ENCODE results near the gene MUC5B.

MUC5B gene

GRCh38 chr11:1271002-1271401, 48.1 kb downstream of the MUC5B start:
- no peaks in the 10 kb centered on the region for H3K36me3 ChIP-seq (ENCODE audit: control insufficient read depth, insufficient read depth, low read length)

DNA sequence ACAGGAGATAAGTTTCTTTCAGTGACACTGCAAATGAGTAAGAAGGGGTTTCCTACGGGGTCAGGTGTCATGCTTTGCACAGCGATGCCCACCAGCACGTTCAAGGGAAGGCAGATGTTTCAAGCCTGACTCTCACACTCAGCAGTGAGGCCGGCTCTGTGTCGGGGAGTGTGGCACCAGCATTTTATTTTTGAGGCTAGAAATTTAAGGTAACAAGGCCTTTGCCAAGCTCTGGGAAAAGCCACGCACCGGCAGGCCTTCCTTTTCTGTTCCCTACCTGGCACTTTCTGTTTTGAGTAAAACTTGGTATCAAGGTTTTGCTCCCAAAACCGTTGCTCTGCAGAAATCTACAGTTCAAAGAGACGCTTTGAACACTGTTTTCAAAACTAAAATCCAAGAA, 48.5 kb downstream of the MUC5B start:
- Histone ChIP-seq H3K9ac (no peak overlapping the region), H3K9me3 (ENCODE audit: control insufficient read depth, low read length) (no peaks in the 10 kb centered on the region), H3K79me2 (no peaks in the 10 kb centered on the region), H2AFZ (no peak overlapping the region), H3K4me1 (no peaks in the 10 kb centered on the region), H3K36me3 (ENCODE audit: control insufficient read depth, insufficient read depth, low read length) (no peaks in the 10 kb centered on the region), H3K4me3 (ENCODE audit: low read depth, low read length) (no peak overlapping the region), H3K27me3 (ENCODE audit: control insufficient read depth, insufficient read depth, low read length) (no peaks in the 10 kb centered on the region), H3K27ac (no peak overlapping the region), H3K4me2 (ENCODE audit: low read length) (no peak overlapping the region)
- TF ChIP-seq, protein P1, sequence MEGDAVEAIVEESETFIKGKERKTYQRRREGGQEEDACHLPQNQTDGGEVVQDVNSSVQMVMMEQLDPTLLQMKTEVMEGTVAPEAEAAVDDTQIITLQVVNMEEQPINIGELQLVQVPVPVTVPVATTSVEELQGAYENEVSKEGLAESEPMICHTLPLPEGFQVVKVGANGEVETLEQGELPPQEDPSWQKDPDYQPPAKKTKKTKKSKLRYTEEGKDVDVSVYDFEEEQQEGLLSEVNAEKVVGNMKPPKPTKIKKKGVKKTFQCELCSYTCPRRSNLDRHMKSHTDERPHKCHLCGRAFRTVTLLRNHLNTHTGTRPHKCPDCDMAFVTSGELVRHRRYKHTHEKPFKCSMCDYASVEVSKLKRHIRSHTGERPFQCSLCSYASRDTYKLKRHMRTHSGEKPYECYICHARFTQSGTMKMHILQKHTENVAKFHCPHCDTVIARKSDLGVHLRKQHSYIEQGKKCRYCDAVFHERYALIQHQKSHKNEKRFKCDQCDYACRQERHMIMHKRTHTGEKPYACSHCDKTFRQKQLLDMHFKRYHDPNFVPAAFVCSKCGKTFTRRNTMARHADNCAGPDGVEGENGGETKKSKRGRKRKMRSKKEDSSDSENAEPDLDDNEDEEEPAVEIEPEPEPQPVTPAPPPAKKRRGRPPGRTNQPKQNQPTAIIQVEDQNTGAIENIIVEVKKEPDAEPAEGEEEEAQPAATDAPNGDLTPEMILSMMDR (IDR thresholded peaks at IDR 0.05): no peak

More at GRCh38 chr11:1271002-1271401, 48.1 kb downstream of the MUC5B start:
- TF ChIP-seq, protein P1 (IDR thresholded peaks at IDR 0.05): no peak
- no peak overlapping the region for H3K4me2 ChIP-seq (ENCODE audit: low read length)
- no peak overlapping the region for H2AFZ ChIP-seq
- no peak overlapping the region for H3K9ac ChIP-seq
- no peaks in the 10 kb centered on the region for H3K4me1 ChIP-seq
- no peaks in the 10 kb centered on the region for H3K27me3 ChIP-seq (ENCODE audit: control insufficient read depth, insufficient read depth, low read length)
- H3K4me3 ChIP-seq (ENCODE audit: low read depth, low read length): no peak overlapping the region
- H3K79me2 ChIP-seq: no peaks in the 10 kb centered on the region
- H3K9me3 ChIP-seq (ENCODE audit: control insufficient read depth, low read length): no peaks in the 10 kb centered on the region
- H3K27ac ChIP-seq: no peak overlapping the region

GRCh38 chr11:1271927-1272326, 49.1 kb downstream of the MUC5B start:
- H2AFZ ChIP-seq: no peak overlapping the region
- no peak overlapping the region for H3K9ac ChIP-seq
- H3K4me3 ChIP-seq (ENCODE audit: low read depth, low read length): no peak overlapping the region
- no peaks in the 10 kb centered on the region for H3K79me2 ChIP-seq
- no peaks in the 10 kb centered on the region for H3K27me3 ChIP-seq (ENCODE audit: control insufficient read depth, insufficient read depth, low read length)
- TF ChIP-seq, protein P1 (IDR thresholded peaks at IDR 0.05): no peak
- no peaks in the 10 kb centered on the region for H3K36me3 ChIP-seq (ENCODE audit: control insufficient read depth, insufficient read depth, low read length)
- no peaks in the 10 kb centered on the region for H3K4me1 ChIP-seq
- no peak overlapping the region for H3K4me2 ChIP-seq (ENCODE audit: low read length)
- H3K27ac ChIP-seq: no peak overlapping the region
- no peaks in the 10 kb centered on the region for H3K9me3 ChIP-seq (ENCODE audit: control insufficient read depth, low read length)

DNA sequence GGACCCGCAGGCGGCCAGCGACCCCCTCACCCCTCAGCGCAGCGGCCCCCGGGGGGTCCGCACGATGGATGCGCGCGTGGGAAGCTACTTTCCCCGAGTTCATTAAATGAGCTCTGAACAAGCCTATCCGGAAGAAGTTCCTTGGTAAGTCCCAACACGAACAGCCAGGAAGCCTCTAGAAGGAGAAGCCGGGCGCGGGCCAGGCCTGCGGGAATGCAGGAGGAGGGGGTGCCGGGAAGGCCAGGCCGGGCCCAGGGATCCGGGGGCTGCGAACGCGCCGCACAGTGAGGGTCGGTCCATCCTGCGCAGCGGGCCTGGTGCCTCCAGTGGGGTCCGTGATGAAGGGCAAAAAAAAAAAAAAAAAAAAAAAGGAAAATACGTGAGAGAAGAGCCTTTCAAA, 49.7 kb downstream of the MUC5B start:
- no peak overlapping the region for H3K27ac ChIP-seq
- no peaks in the 10 kb centered on the region for H3K9me3 ChIP-seq (ENCODE audit: control insufficient read depth, low read length)

GRCh38 chr11:1274501-1274900, 51.6 kb downstream of the MUC5B start:
- no peak overlapping the region for H3K4me2 ChIP-seq (ENCODE audit: low read length)
- no peaks in the 10 kb centered on the region for H3K4me1 ChIP-seq
- no peak overlapping the region for H2AFZ ChIP-seq
- no peak overlapping the region for H3K9ac ChIP-seq
- H3K36me3 ChIP-seq (ENCODE audit: control insufficient read depth, insufficient read depth, low read length): no peaks in the 10 kb centered on the region
- H3K4me3 ChIP-seq (ENCODE audit: low read depth, low read length): no peak overlapping the region
- no peaks in the 10 kb centered on the region for H3K27me3 ChIP-seq (ENCODE audit: control insufficient read depth, insufficient read depth, low read length)
- no peaks in the 10 kb centered on the region for H3K9me3 ChIP-seq (ENCODE audit: control insufficient read depth, low read length)
- no peaks in the 10 kb centered on the region for H3K79me2 ChIP-seq
- TF ChIP-seq, protein P1 (IDR thresholded peaks at IDR 0.05): no peak
- no peak overlapping the region for H3K27ac ChIP-seq

More for the DNA sequence above, 49.7 kb downstream of the MUC5B start:
- H3K9ac ChIP-seq: no peak overlapping the region
- no peaks in the 10 kb centered on the region for H3K36me3 ChIP-seq (ENCODE audit: control insufficient read depth, insufficient read depth, low read length)
- no peaks in the 10 kb centered on the region for H3K4me1 ChIP-seq
- no peaks in the 10 kb centered on the region for H3K79me2 ChIP-seq
- no peaks in the 10 kb centered on the region for H3K27me3 ChIP-seq (ENCODE audit: control insufficient read depth, insufficient read depth, low read length)
- H3K4me3 ChIP-seq (ENCODE audit: low read depth, low read length): no peak overlapping the region
- H3K4me2 ChIP-seq (ENCODE audit: low read length): no peak overlapping the region
- TF ChIP-seq, protein P1 (IDR thresholded peaks at IDR 0.05): no peak
- H2AFZ ChIP-seq: no peak overlapping the region
